IPS DF 4.7 (cell line): ENCODE data around the gene CD300A.
A peak's percentile ranks its signal among the peaks of the same experiment; 100 is the strongest.
"Not testable (repeated sequence)": the region's sequence is repeated elsewhere in the genome, so short reads cannot be mapped to it uniquely, and the experiment has no call there.

ENCODE experiments used
- DNase-seq: peaks from one replicate; pipeline ENCODE4 v3.0.0-alpha.2; 2013; ENCODE audit warnings: low spot score; ENCODE audit errors: extremely low read depth

Gene CD300A

GRCh38 chr17:74478420-74479100 is 12.1 kb downstream of the CD300A start:
- DNase-seq: no peak

GRCh38 chr17:74480290-74480689 is 13.9 kb downstream of the CD300A start:
- DNase-seq: no peak

GRCh38 chr17:74481621-74482020 is 15.2 kb downstream of the CD300A start:
- DNase-seq: no peak

- DNase-seq: no peak
These were observed 17.6 kb downstream of the CD300A start for GRCh38 chr17:74484066-74484465.

- DNase-seq: no peak
These were observed 18.7 kb downstream of the CD300A start for GRCh38 chr17:74485022-74485743.

- DNase-seq: no peak
These were observed 19.4 kb downstream of the CD300A start for GRCh38 chr17:74485841-74486240.

- DNase-seq: not testable (repeated sequence)
These were observed 21.8 kb downstream of the CD300A start for GRCh38 chr17:74488276-74488675.

GRCh38 chr17:74490716-74491115 is 24.3 kb downstream of the CD300A start:
- DNase-seq: no peak

GRCh38 chr17:74491626-74492025 is 25.2 kb downstream of the CD300A start:
- DNase-seq: no peak

- peak; percentile 79 for DNase-seq
These were observed 26.9 kb downstream of the CD300A start for GRCh38 chr17:74493331-74493833.

- DNase-seq: no peak
These were observed 31.0 kb downstream of the CD300A start for GRCh38 chr17:74497471-74497870.

GRCh38 chr17:74499992-74500391 is 33.6 kb downstream of the CD300A start:
- no peak for DNase-seq

- DNase-seq: no peak
These were observed 36.4 kb downstream of the CD300A start for GRCh38 chr17:74502861-74503260.

- DNase-seq: not testable (repeated sequence)
These were observed 37.5 kb downstream of the CD300A start for GRCh38 chr17:74503949-74504348.

GRCh38 chr17:74508156-74508555 is 41.7 kb downstream of the CD300A start:
- no peak for DNase-seq

GRCh38 chr17:74512036-74512435 is 45.6 kb downstream of the CD300A start:
- no peak for DNase-seq

GRCh38 chr17:74512624-74513091 is 46.2 kb downstream of the CD300A start:
- DNase-seq: no peak

GRCh38 chr17:74513987-74514631 is 47.7 kb downstream of the CD300A start:
- DNase-seq: no peak

GRCh38 chr17:74514632-74515334 is 48.3 kb downstream of the CD300A start:
- DNase-seq: no peak

GRCh38 chr17:74515941-74516340 is 49.5 kb downstream of the CD300A start:
- no peak for DNase-seq

- no peak for DNase-seq
These were observed 50.3 kb downstream of the CD300A start for GRCh38 chr17:74516561-74517328.
